Liver (tissue), 3 donors: Measurements from ENCODE around the gene FOLR1.

Experiments used
- CTCF ChIP-seq: fragments of 150-350 bp; IDR thresholded peaks from 2 replicates; pipeline ENCODE4 v1.5.1; 2017; ENCODE audit warnings: improper control_type of control experiment, low read depth, low read length; ENCODE audit not compliant: missing input control
- EGR1 ChIP-seq, 2 donors: IDR thresholded peaks; 2 replicates each; pipeline ENCODE4 v1.6.1; 2016 to 2018; ENCODE audit warnings: antibody characterized with exemption in 2 of 2, low read depth in 2 of 2
- NR2F2 ChIP-seq: IDR thresholded peaks from 2 replicates; pipeline ENCODE4 v1.6.1; 2016; ENCODE audit warnings: antibody characterized with exemption
- SP1 ChIP-seq: IDR thresholded peaks from 2 replicates; pipeline ENCODE4 v1.6.1; 2018; ENCODE audit warnings: antibody characterized with exemption, mild to moderate bottlenecking
- YY1 ChIP-seq: IDR thresholded peaks from 2 replicates; pipeline ENCODE4 v1.6.1; 2016; ENCODE audit warnings: antibody characterized with exemption, mild to moderate bottlenecking
- donor health status: healthy.
- donor health status: healthy.

GRCh38 chr11:72157131-72157530 is 34.8 kb upstream of the FOLR1 start:
- TF ChIP-seq CTCF (no peak), YY1 (no peak), NR2F2 (no peak), SP1 (no peak), EGR1 (IDR thresholded peaks at IDR 0.05; ENCODE audit: low read depth in 2 of 2) (no peak)
